Amniotic epithelial cell (primary cell): ENCODE measurements around the gene TBC1D7.

Source experiments
- DNase-seq: peaks from one replicate; pipeline ENCODE4 v3.0.0-alpha.2; 2010; ENCODE audit warnings: low read depth

Gene TBC1D7

DNA sequence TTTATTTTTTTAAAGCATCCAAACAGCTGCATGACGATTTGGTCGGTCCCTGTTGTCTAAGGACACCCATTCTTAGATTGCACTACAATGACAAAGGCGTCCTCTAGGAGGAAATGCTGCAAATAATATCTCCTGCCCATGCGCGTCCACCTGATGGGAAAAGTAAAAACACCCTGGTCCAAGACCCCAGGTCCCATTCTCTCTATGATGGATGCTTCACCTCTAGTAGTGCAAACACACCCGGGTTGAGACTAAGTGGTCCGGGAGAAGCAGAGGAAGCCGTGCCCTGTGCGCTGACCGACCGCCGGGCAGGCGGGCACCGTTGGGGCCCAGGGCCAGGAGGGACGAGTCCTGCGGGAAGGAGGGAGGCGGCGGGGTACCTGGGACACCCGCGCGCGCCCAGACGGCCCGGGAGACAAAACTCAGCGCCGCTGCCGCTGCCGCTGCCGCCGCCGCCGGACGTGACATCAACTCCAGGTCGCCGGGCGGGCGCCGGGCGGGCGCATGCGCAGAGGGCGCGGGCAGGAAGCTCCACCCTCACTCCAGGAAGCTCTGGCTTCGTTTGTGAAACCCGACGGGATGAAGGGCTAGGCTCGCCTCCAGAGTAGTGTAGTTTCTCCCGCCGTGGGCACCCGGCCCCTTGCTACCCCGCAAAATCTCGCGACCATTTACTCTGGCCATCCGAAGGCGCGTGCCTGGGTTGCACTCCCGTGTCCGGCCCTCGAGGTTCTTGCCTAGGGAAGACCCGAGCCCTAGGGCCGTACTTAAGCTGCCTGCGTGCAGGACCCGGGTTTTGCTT lies at the start of gene TBC1D7:
TSS of gene TBC1D7 (minus strand) at position 462 of the 799 bp plus-strand sequence. CDS start 1,639 bp downstream, outside the sequence.
- DNase-seq, result peak; percentile 82

DNA sequence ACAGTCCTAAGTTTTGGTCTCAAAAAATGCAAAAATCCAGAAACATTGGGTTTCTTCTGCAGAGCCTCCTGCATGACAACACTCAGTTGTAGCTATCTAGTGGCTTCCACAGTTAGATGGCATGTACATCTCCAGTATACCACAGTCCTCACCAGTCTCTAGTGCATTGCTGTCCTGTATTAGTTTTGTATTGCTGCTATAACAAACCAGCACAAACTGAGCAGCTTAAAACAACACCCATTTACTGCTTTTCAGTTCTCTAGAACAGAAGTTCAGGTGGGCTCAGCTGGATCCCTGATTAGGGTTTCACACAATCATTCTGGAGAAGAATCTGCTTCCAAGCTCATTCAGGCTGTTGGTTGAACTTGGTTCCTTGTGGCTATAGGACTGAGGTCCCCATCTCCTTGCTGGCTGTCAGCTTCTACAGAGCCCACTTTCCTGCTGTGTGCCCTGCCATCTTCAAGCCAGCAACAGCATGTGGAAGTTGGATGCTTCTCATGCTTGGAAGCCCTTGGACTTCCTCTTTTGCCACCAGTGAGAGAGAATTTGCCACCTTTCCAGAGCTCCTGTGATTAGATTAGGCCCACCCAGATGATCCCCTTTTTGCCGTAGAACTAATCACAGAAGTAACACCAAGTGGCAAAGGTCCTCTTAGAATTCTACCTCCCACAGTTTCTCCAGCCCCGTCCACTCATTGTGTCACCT lies 48.9 kb upstream of the TBC1D7 start:
- DNase-seq, result no peak

DNA sequence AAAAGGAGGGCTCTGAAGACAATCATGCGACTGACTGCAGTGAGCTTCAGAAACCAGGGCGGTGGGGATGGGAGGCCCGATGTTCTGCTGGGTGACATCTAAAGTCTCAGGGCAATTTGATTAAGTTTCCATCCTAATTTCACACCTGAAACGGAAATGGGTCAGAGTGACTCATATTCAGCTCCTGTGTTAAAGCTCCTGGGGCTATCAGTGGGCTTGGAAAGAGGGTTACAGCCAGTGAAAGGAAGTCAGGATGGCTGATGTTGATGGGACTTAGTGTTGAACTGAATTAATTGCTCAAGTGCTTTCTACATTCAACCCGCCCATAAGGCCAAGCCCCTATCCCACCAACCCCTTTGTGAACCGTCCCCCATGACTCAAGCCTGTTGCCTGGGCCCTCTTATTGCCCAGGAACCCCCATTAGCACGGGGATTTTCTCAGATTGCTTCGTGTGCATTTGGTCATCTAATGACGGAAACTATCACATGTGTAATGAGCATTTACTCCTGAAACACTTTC lies 47.1 kb upstream of the TBC1D7 start:
- DNase-seq, result no peak

DNA sequence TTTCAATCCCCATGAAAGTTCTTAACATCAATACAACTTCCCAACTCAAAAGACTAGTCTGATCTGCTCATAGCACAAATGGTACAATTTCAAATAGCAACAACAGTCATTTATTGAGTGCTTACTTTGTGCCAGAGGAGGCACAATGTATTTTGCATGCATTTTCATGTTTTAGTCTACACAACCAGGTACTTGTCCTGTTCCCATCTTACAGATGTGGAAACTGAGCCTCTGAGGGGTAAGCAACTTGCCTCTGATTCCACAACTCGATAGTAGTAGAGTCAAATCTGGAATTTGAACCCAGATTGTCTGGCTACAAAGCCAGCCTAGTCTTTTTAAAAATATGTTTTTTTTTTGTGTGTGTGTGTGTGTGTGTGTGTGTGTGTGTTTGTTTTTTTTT lies 45.6 kb upstream of the TBC1D7 start:
- DNase-seq, result no peak

DNA sequence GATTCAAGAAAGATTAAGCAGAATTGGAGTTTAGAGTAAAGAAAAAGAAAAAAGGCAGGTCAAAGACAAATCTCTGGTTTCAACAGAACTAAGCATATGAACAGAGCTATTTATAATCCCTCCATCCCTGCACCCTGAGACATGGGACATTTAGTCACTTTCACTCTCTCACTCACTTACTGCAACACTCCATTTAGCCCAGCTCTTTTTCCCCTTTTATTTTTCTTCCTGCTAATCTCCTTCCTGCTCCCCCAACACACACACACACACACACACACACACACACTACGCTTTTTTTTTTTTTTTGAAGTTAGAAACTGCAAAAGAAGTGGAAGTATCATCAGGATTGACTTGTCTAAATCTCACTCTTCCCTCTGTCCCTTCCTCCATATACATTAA lies 45.1 kb upstream of the TBC1D7 start:
- no peak for DNase-seq

DNA sequence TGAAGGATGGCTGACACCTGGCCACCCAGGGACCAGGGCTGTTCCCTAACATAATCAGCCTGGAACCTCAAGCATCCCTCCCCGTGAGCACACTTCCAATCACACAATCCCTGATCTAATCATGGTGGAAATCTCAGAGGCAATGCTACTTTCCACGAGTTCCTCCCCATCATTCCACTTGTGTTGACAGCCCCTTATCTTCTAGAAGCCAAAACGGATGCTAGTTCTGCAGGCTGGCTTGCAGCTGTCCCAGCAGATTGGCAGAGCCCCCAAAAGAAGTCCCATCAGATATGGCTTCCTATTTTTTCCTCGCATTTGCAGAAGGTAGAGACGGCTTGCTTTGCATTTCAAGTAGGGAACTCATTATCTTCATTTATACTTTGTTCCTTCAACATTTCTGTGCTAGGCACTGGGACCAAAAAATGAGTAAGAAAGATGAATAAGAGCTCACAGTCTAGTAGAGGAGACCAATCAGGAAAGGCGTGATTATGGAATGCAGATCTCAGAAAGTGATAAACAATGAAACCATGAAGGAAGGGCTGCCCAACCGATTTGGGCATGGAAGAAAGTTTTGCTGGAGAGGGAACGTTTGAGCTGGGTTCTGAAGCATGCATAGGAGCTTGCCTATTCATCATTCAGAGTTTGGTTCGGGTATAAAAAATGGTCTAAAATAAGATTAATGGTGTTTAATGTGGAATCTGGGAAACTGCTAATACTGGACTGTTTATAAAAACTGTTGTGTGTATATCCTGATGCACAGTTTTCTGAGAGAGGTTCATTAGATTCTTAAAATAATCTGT lies 44.6 kb upstream of the TBC1D7 start:
- DNase-seq, result no peak

DNA sequence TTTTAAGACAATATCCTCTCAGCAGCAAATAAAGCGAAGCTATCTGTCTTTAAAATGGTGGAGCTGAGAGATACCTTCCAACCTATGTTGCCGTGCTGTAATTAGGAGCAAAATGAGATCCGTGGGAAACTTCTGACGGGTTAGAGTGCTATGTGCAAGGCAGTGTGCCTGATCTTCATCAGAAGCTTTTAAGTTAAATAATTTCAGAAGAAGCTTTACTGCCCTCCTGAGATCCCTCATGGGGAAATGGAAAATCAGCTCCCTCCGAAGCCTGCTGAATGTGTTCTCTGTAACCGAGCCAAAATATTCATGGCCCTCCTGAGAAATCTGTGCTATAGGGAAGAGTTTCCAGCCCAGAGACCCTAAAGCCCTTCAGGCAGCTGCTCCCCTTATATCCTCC lies 43.7 kb upstream of the TBC1D7 start:
- no peak for DNase-seq

DNA sequence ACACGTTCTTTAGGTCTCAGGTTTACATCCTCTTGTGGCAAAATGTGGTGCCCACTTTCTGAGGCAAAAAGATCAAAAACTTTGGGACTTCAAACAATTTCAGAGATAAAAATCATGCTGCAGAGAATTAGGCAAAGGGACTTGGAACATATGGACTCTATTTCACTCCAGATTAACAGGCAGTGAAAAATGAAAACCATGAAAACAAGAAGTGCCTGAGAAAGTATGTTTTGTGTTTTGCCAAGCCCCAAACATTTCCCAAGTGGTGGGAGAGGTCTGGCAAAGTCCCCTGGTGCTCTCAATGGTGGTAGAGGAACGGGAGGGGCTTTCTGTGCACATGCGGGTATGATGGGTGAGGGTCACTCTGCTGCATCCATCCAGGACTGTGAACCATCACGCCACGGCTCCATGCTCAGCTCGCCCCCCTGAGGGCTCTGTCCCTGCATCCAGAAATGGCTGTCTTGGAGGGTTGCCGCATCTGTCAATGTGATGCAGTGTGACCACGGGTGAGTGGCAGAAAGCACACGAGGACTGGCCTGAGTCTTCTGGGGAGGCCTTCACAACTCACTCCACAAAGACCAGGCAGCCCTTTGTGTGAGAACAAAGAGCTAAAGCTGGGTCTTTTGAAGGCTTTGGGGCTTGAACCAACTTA lies 43.2 kb upstream of the TBC1D7 start:
- DNase-seq, result no peak

DNA sequence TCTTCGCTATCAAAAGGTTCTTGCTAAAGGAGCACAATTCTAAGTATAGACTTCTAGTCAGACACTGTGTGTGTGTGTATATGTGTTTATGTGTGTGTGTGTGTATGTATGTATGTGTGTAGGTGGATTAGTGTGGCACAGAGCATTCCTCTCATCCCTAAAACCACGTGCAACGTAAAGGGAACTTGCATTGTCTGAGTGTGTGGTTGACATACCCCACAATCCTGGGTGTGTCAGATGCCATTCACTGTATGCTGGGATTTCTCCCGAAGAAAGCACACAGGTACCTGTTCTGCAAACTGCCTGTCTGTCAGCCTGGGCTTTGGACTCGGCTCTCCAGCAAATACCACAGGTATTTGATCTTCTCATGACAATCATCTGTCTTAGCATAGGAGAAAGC lies 42.3 kb upstream of the TBC1D7 start:
- DNase-seq, result no peak

DNA sequence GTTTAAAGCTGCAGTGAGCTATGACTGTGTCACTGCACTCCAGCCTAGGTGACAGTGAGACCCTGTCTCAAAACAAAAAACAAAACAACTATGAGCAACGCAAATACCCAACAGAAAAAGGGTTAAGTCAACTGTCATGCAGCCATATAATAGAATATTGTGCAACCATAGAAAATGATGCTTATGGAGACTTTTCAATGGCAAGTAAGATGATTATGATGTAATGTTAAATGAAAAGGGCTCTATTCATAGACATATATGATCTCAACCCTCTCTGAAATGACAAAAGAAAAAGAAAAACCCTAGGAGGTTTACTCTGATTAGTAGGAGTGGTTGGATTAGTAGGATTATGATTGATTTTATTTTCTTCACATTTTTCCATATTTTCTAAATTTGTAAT lies 41.3 kb upstream of the TBC1D7 start:
- DNase-seq, result no peak

DNA sequence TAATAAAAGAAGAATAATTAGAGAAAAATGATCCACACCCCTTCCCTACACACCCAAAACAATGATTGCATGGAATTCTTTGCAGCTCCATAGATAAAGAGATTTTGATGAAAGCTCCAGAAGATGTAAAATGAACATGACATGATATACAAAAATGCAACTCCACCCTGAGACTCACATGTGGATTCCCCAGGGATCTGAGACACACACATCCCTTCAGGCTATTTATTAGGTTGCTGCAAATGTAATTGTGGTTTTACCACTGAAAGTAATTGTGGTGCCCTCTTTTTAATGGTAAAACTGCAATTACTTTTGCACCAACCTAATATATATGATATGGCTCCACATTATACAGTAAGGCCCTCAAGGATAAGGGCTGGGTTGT lies 40.4 kb upstream of the TBC1D7 start:
- DNase-seq, result no peak

DNA sequence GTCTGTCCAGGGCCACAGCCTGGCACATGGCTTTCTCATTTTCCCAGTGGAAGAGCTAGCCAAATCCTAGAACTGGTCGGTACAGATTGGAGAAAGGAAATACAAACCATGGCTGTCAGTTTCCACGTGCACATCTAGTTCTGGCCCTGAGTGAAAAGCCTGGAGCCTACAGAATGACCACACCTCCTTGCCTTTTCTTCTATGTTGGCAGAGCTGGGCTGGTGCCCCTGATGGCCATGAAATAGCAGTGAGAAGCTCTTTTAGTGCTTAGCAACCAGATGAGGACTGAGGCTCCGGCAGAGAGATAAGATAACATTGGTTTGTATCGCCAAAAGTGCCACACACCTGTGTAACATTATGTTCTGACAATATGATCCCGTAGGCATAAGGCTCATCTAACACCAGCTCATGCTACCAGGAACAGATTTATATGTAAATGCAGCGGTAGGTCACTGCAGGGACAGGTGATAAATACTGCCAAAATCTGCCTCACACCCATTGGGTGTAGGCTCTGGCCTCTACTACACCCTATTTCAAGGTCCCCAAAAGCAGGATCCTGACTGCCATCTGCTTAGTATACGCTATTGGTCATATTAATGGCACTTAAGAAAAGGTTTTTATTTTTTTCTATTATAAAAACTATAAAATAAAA lies 39.9 kb upstream of the TBC1D7 start:
- no peak for DNase-seq

DNA sequence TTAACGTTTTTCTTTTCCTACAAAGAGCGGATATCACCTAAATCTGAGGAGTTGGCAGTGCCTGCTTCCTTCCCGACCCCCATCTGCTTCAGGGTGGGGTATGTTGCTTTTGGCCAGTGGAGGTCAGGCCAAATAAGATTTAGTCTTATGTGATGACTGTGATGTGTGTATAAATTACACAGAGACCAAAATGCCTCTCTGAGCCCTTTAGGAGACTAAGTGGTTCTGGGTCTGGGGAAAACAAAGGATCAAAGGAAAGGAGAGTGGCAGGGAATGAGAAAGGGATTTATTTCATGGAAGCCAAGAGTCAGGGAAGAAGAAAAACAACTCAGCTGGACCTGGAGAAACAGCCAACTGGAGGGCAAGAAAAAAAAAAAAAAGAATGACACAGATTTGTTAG lies 39.1 kb upstream of the TBC1D7 start:
- no peak for DNase-seq

DNA sequence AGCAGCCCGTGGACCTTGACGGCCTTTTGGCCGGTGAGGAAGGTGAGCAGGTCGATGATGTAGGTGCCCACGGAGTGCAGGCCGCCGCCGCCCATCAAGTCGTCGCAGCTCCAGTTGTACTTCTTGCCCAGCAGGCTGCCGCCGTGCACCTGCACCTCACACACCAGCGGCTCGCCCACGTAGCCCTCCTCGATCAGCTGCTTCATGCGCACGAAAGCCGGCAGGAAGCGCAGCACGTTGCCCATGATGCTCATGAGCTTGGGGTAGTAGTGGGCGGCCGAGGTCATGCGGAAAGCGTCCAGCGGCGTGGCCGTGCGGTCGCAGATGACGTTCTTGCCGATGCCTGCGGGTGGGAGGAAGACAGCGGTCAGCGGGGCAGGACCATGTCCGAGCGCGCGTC lies 37.0 kb upstream of the TBC1D7 start:
- DNase-seq, result no peak

DNA sequence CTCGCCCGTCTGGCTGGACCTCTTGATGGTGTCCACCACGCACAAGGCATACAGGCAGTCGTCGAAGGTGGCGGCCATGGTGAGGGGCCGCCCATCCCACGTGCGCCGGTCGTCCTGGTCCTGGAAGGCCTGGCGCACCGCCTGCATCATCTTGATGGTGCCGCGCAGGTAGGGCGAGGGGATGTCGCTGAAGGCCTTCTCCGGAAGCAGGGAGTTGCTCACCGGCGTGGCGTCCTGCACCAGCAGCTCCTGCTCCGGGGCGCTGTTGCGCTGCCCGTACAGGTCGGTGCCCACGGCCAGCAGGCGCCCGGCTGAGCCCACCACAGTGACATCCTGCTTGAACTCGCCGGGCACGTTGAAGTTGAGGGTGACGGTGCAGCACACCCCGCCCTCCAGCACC lies 36.5 kb upstream of the TBC1D7 start:
- no peak for DNase-seq

DNA sequence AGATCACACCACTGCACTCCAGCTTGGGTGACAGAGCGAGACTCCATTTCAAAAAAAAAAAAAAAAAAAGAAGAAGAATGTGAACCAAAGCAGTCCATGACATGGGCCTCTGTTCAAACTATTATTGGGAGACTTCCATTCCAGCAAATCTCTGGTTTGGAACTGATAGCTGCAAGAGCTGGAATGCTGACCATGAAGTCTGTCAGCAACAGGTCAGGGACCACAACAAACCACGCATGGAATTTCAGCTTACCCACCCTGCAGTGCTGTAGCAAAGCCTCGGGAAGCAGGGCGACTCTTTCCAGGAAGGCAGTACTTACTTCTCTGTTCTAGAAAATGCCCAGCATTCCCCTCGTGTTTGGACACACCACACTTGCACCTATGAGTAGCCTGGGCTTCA lies 34.1 kb upstream of the TBC1D7 start:
- DNase-seq, result peak; percentile 74

DNA sequence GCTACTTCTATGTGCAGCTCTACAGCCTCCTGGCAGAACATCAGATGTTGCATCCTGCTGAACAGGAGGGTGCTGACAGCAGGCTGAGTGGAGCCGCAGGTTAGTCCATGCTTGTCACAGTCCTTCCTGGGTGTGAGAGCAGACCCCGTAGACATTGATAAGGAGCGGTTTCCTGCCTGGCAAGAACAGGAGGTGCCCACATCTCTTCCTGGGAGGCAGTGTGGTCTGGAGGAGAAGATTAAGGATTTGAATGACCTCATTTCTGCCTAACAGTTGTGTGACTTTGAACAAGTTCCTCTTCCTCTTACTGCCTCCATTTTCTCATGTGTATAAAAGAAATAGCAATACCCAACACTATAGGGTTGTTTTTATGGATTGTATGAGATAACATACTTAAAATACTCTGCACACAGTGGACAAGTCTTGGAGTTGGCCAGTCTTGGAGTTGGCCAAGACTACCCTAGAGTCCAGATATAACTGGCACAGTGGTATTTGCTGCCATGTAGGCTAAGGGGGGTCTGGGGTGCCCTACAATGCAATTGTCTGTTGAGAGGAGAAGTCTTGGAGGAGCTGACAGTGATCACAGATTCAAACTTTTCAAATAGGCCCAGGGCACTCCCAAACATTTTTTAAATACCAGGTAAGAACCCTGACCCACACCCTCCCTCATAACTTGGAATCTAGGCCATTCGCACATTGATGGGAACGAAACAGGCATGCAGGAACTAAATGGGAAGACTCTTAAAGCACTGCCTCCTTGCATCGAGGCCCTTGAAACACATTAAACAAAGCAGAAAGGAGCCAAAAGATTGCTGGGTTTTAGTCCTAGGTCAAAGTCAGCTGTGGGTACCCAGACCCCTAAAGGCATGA lies 32.6 kb upstream of the TBC1D7 start:
- DNase-seq, result peak; percentile 52

DNA sequence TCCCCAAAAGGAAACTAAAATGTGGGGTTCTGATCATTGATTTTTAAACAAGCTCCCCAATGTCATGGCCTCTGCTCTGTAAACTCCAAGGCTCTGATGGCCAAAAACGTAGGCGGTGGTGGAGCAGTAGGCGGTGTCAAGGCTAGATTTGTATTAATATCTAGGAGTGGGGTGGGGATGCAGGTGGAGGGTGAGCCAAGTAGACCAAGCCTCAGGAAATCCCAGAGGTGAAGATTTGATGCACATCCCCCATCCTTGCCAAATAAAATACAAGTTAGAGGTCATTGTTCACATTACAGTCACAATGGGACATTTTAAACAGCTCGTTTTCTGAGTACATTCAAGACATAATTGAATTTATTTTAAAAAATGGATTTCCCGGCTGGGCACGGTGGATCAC lies 30.9 kb upstream of the TBC1D7 start:
- no peak for DNase-seq

DNA sequence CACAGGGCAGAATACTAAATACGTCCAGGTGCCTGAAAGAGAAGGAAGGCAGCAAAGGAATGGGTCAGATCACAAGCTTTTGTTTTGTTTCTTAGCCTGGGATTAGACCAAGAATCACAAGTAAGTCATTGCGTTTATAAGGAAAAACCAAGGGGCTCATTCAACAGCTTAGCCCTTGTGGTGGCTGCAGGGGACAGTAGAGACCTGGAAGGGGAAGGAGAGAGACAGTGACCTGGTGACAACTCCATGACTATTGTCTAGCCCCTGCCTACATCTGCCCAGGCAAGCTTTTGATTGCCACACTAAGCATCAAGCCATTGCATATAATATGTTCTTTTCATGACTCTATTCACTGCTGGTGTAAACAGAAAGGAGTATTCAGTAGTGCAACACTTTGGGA lies 30.2 kb upstream of the TBC1D7 start:
- no peak for DNase-seq

DNA sequence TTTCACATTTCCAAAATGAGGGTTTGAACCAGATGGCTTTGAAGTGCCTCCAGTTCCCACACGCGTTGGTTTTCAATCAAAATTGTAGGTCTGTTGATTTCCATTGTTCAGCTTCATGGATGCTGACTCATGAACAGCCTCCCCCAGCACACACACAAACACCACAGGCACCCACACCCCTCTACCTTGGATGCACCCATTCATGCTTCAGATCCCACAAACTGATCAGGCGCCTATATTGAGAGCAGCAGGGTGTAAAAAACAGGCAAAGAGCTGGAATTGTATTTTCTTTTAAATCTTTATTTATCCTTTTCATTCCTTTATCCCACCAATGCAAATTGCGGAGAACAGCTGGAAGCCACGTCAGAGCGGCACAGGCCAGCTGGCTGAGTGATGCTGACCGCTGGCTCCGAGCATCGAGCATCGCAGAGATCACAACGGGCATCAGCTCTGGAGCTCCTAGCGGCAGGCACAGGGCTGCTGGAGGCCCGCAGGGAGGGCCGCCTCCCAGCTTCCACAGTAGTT lies 29.3 kb upstream of the TBC1D7 start:
- peak; percentile 20 for DNase-seq
